Mesenchymal stem cell (in vitro differentiated cells and primary cell): Measurements from ENCODE around the gene CAT. TPM values are rescaled to one million over a fixed set of nuclear protein-coding genes. Genes with fewer than 3 reads are reported as not detected.
A peak's percentile ranks its signal among the peaks of the same experiment; 100 is the strongest.

ENCODE experiments used
- DNase-seq: peaks from one replicate; pipeline ENCODE4 v3.0.0-alpha.2; 2013
- H2AFZ ChIP-seq: one replicate; pipeline ENCODE4 v1.6.1; 2013; ENCODE audit warnings: low read depth, mild to moderate bottlenecking, control low read depth, inconsistent platforms, low read length, moderate library complexity
- H2AK5ac ChIP-seq: 2 replicates; pipeline ENCODE4 v1.6.1; 2013; ENCODE audit warnings: low read length, moderate library complexity, mild to moderate bottlenecking, inconsistent platforms; ENCODE audit not compliant: severe bottlenecking
- H2BK120ac ChIP-seq: one replicate; pipeline ENCODE4 v1.6.1; 2013; ENCODE audit warnings: low read depth, mild to moderate bottlenecking, inconsistent platforms, low read length, moderate library complexity
- H2BK12ac ChIP-seq, 2 experiments: one replicate each; pipeline ENCODE4 v1.6.1; 2013; ENCODE audit warnings: inconsistent platforms in 2 of 2, low read length in 2 of 2, mild to moderate bottlenecking in 2 of 2, moderate library complexity in 2 of 2, control low read depth in 1 of 2
- H2BK15ac ChIP-seq: one replicate; pipeline ENCODE4 v1.6.1; 2013; ENCODE audit warnings: mild to moderate bottlenecking, low read depth, inconsistent platforms; ENCODE audit not compliant: poor library complexity, severe bottlenecking
- H2BK5ac ChIP-seq: 2 replicates; pipeline ENCODE4 v1.6.1; 2013; ENCODE audit warnings: low read depth, mild to moderate bottlenecking, low read length, control low read depth, inconsistent platforms; ENCODE audit not compliant: poor library complexity, severe bottlenecking
- H3K14ac ChIP-seq, 2 experiments: one replicate each; pipeline ENCODE4 v1.6.1; 2013; ENCODE audit warnings: inconsistent platforms in 2 of 2, low read length in 2 of 2, control low read depth in 1 of 2, mild to moderate bottlenecking in 1 of 2, moderate library complexity in 1 of 2
- H3K18ac ChIP-seq, 2 experiments: one replicate each; pipeline ENCODE4 v1.6.1; 2013; ENCODE audit warnings: inconsistent platforms in 2 of 2, low read length in 2 of 2, control low read depth in 1 of 2, low read depth in 1 of 2, mild to moderate bottlenecking in 1 of 2
- H3K23ac ChIP-seq, 2 experiments: one replicate each; pipeline ENCODE4 v1.6.1; 2013; ENCODE audit warnings: inconsistent platforms in 2 of 2, low read length in 2 of 2, mild to moderate bottlenecking in 2 of 2, moderate library complexity in 2 of 2, control low read depth in 1 of 2
- H3K27ac ChIP-seq: 2 replicates; pipeline ENCODE4 v1.5.1; 2013; ENCODE audit warnings: mild to moderate bottlenecking, moderate library complexity, low read length, control low read depth, inconsistent platforms; ENCODE audit not compliant: poor library complexity, severe bottlenecking
- H3K27me3 ChIP-seq, 2 experiments: 2 replicates each; pipeline versions ENCODE4 v1.6.1 to v1.7.0; 2013; ENCODE audit warnings: low read length in 2 of 2, mild to moderate bottlenecking in 2 of 2, moderate library complexity in 2 of 2, control low read depth in 1 of 2, inconsistent platforms in 1 of 2; ENCODE audit not compliant: control insufficient read depth in 1 of 2, insufficient read depth in 1 of 2
- H3K36me3 ChIP-seq, 2 experiments: 2 replicates each; pipeline versions ENCODE4 v1.6.1 to v1.7.0; 2013; ENCODE audit warnings: low read length in 2 of 2, control low read depth in 1 of 2, inconsistent platforms in 1 of 2, low read depth in 1 of 2, mild to moderate bottlenecking in 1 of 2; ENCODE audit not compliant: insufficient read depth in 2 of 2, control insufficient read depth in 1 of 2
- H3K4ac ChIP-seq, 2 experiments: one replicate each; pipeline ENCODE4 v1.6.1; 2013; ENCODE audit warnings: inconsistent platforms in 2 of 2, low read length in 2 of 2, mild to moderate bottlenecking in 2 of 2, moderate library complexity in 2 of 2, control low read depth in 1 of 2, low read depth in 1 of 2
- H3K4me1 ChIP-seq: 2 replicates; pipeline ENCODE4 v1.6.1; 2013; ENCODE audit warnings: low read depth, low read length, control low read depth; ENCODE audit not compliant: control insufficient read depth, insufficient read depth
- H3K4me2 ChIP-seq: 2 replicates; pipeline ENCODE4 v1.6.1; 2013; ENCODE audit warnings: low read length, mild to moderate bottlenecking, inconsistent platforms; ENCODE audit not compliant: poor library complexity, severe bottlenecking
- H3K4me3 ChIP-seq, 2 experiments: 2 replicates each; pipeline versions ENCODE4 v1.5.1 to v1.7.0; 2013; ENCODE audit warnings: low read length in 2 of 2, mild to moderate bottlenecking in 2 of 2, control low read depth in 1 of 2, low read depth in 1 of 2; ENCODE audit not compliant: insufficient read depth in 1 of 2
- H3K79me1 ChIP-seq: replicated peaks from 2 replicates; pipeline ENCODE4 v1.6.1; 2013; ENCODE audit warnings: mild to moderate bottlenecking, control low read depth, low read length, inconsistent platforms; ENCODE audit not compliant: poor library complexity, severe bottlenecking
- H3K9ac ChIP-seq: 2 replicates; pipeline ENCODE4 v1.7.0; 2013; ENCODE audit warnings: mild to moderate bottlenecking, low read length, moderate library complexity
- H3K9me3 ChIP-seq: 2 replicates; pipeline ENCODE4 v1.7.0; 2013; ENCODE audit warnings: mild to moderate bottlenecking, low read length; ENCODE audit not compliant: control insufficient read depth
- H4K8ac ChIP-seq: one replicate; pipeline ENCODE4 v1.6.1; 2013; ENCODE audit warnings: inconsistent platforms, mild to moderate bottlenecking, low read length, moderate library complexity
- H4K91ac ChIP-seq: one replicate; pipeline ENCODE4 v1.6.1; 2013; ENCODE audit warnings: mild to moderate bottlenecking, low read length, inconsistent platforms
- WGBS: methylation state at CpG from one replicate; pipeline ENCODE4 v1.1.7; 2013; ENCODE audit warnings: mixed read lengths; 5-methylcytosine and 5-hydroxymethylcytosine counted together
- polyA plus RNA-seq, 2 experiments: library from polyadenylated mRNA; stranded (reverse); fragments of 200-250 nt; gene quantifications; one replicate each; pipeline ENCODE4 v1.2.3, GENCODE V29; 2013

Gene CAT
- not detected for polyA plus RNA-seq (2013, experiment 1 of 2)
- not detected for polyA plus RNA-seq (2013, experiment 2 of 2)

GRCh38 chr11:34438529-34439507 lies at the start of gene CAT:
Gene CAT, plus strand, starts transcription at chr11:34438934. Its CDS starts 80 bp downstream, at chr11:34439014.
- Histone ChIP-seq H3K18ac (no peak within 1 kb of the TSS), H2AK5ac (no peak within 1 kb of the TSS), H3K27ac (no peak within 1 kb of the TSS), H2AFZ (no peak within 1 kb of the TSS), H2BK12ac (no peak within 1 kb of the TSS), H3K9me3 (peaks cover 4% of the 10 kb centered on the region), H4K8ac (peak within 1 kb of the TSS; percentile 57), H3K4me2 (no peak within 1 kb of the TSS), H3K14ac (no peak within 1 kb of the TSS), H3K79me1 (no peaks in the 10 kb centered on the region), H2BK120ac (no peak within 1 kb of the TSS), H2BK5ac (no peak within 1 kb of the TSS), H3K4me1 (peaks cover 2% of the 10 kb centered on the region), H3K27me3 (no peaks in the 10 kb centered on the region), H2BK15ac (no peak within 1 kb of the TSS), H3K4me3 (peak within 1 kb of the TSS in 1 of 2 experiments; percentile 89), H3K36me3 (peaks cover 0 to 10% of the 10 kb centered on the region in 2 experiments), H4K91ac (no peak within 1 kb of the TSS), H3K4ac (no peak within 1 kb of the TSS), H3K23ac (no peak within 1 kb of the TSS), H3K9ac (peak within 1 kb of the TSS; percentile 97)
- DNase-seq, result no peak
- 94% methylated on average over 62 of the region's 62 CpGs for WGBS

- H3K27ac ChIP-seq, result no peak overlapping the region
- H2BK12ac ChIP-seq, result no peak overlapping the region
- no peak overlapping the region for H3K9ac ChIP-seq
- H4K91ac ChIP-seq, result no peak overlapping the region
- H3K18ac ChIP-seq, result no peak overlapping the region
- H3K4me1 ChIP-seq, result no peaks in the 10 kb centered on the region
- no peak overlapping the region for H3K14ac ChIP-seq
- no peak overlapping the region for H2BK120ac ChIP-seq
- H2AFZ ChIP-seq, result no peak overlapping the region
- H3K9me3 ChIP-seq, result peaks cover 13% of the 10 kb centered on the region
- H2BK5ac ChIP-seq, result no peak overlapping the region
- H4K8ac ChIP-seq, result no peak overlapping the region
- H3K4me2 ChIP-seq, result no peak overlapping the region
- H3K4me3 ChIP-seq, result no peak overlapping the region
- no peaks in the 10 kb centered on the region for H3K79me1 ChIP-seq
- no peak overlapping the region for H2AK5ac ChIP-seq
- no peak overlapping the region for H3K23ac ChIP-seq
- WGBS, result 91% methylated on average over 5 of the region's 6 CpGs
- no peak overlapping the region for H2BK15ac ChIP-seq
- no peak overlapping the region for H3K4ac ChIP-seq
- DNase-seq, result no peak
- no peaks in the 10 kb centered on the region for H3K36me3 ChIP-seq
- peaks cover 0 to 6% of the 10 kb centered on the region in 2 experiments for H3K27me3 ChIP-seq
These were observed 43.9 kb upstream of the CAT start for GRCh38 chr11:34394771-34395300.

- Histone ChIP-seq H3K4ac (no peak overlapping the region), H3K14ac (no peak overlapping the region), H3K9me3 (peaks cover 16% of the 10 kb centered on the region), H3K27ac (no peak overlapping the region), H2BK5ac (no peak overlapping the region), H2BK12ac (no peak overlapping the region), H3K23ac (no peak overlapping the region), H3K36me3 (no peaks in the 10 kb centered on the region), H4K8ac (no peak overlapping the region), H2BK15ac (no peak overlapping the region), H3K9ac (no peak overlapping the region), H2AFZ (no peak overlapping the region), H3K27me3 (peaks cover 0 to 3% of the 10 kb centered on the region in 2 experiments), H3K4me3 (no peak overlapping the region), H2AK5ac (no peak overlapping the region), H2BK120ac (no peak overlapping the region), H3K4me2 (no peak overlapping the region), H3K18ac (no peak overlapping the region), H3K4me1 (no peaks in the 10 kb centered on the region), H4K91ac (no peak overlapping the region), H3K79me1 (no peaks in the 10 kb centered on the region)
- WGBS, result 20% methylated on average over 1 of the region's 1 CpG
- DNase-seq, result peak; percentile 55
These were observed 42.7 kb upstream of the CAT start for GRCh38 chr11:34395916-34396550.

GRCh38 chr11:34397120-34397519 lies 41.6 kb upstream of the CAT start:
- H3K27ac ChIP-seq, result no peak overlapping the region
- no peak overlapping the region for H2BK120ac ChIP-seq
- H3K27me3 ChIP-seq, result no peaks in the 10 kb centered on the region
- H2AK5ac ChIP-seq, result no peak overlapping the region
- no peak overlapping the region for H4K91ac ChIP-seq
- no peaks in the 10 kb centered on the region for H3K79me1 ChIP-seq
- H3K4me2 ChIP-seq, result no peak overlapping the region
- no peak overlapping the region for H3K9ac ChIP-seq
- no peak overlapping the region for H3K18ac ChIP-seq
- H3K4me3 ChIP-seq, result no peak overlapping the region
- no peak overlapping the region for H2AFZ ChIP-seq
- H3K23ac ChIP-seq, result no peak overlapping the region
- peaks cover 16% of the 10 kb centered on the region for H3K9me3 ChIP-seq
- H2BK5ac ChIP-seq, result no peak overlapping the region
- no peak overlapping the region for H3K4ac ChIP-seq
- H3K4me1 ChIP-seq, result no peaks in the 10 kb centered on the region
- H2BK12ac ChIP-seq, result no peak overlapping the region
- no peak for DNase-seq
- no peak overlapping the region for H3K14ac ChIP-seq
- H3K36me3 ChIP-seq, result no peaks in the 10 kb centered on the region
- WGBS, result no CpG with 5 or more reads among the region's 1 CpG
- H2BK15ac ChIP-seq, result no peak overlapping the region
- no peak overlapping the region for H4K8ac ChIP-seq
